Trophoblast cell (in vitro differentiated cells and primary cell): Measurements from ENCODE around the gene AP5M1.
A peak's percentile ranks its signal among the peaks of the same experiment; 100 is the strongest.

Experiments used
- DNase-seq, 2 donors: peaks; one replicate each; pipeline ENCODE4 v3.0.0-alpha.2; 2016
- H2AFZ ChIP-seq: 2 replicates; pipeline ENCODE4 v1.6.1; 2013; ENCODE audit warnings: low read length, moderate library complexity, mild to moderate bottlenecking; ENCODE audit not compliant: insufficient read depth, poor library complexity
- H2AK5ac ChIP-seq: 2 replicates; pipeline ENCODE4 v1.6.1; 2013; ENCODE audit warnings: mild to moderate bottlenecking, low read length
- H2BK120ac ChIP-seq: 2 replicates; pipeline ENCODE4 v1.6.1; 2013; ENCODE audit warnings: low read length, mild to moderate bottlenecking, moderate library complexity; ENCODE audit not compliant: insufficient read depth, poor library complexity
- H2BK12ac ChIP-seq: 2 replicates; pipeline ENCODE4 v1.6.1; 2013; ENCODE audit warnings: mild to moderate bottlenecking, low read length, moderate library complexity
- H2BK5ac ChIP-seq: 2 replicates; pipeline ENCODE4 v1.6.1; 2013; ENCODE audit warnings: low read length, low read depth, moderate library complexity, mild to moderate bottlenecking; ENCODE audit not compliant: poor library complexity
- H3K14ac ChIP-seq: 2 replicates; pipeline ENCODE4 v1.6.1; 2013; ENCODE audit warnings: mild to moderate bottlenecking, low read length
- H3K18ac ChIP-seq: 2 replicates; pipeline ENCODE4 v1.6.1; 2013; ENCODE audit warnings: mild to moderate bottlenecking, low read length
- H3K23ac ChIP-seq: 2 replicates; pipeline ENCODE4 v1.6.1; 2013; ENCODE audit warnings: low read length
- H3K27ac ChIP-seq: 2 replicates; pipeline ENCODE4 v1.5.1; 2013; ENCODE audit warnings: low read depth, mild to moderate bottlenecking, inconsistent platforms, low read length, moderate library complexity
- H3K27me3 ChIP-seq: 2 replicates; pipeline ENCODE4 v1.6.1; 2013; ENCODE audit warnings: inconsistent platforms, mild to moderate bottlenecking, low read length, moderate library complexity; ENCODE audit not compliant: insufficient read depth
- H3K36me3 ChIP-seq, 2 experiments: 1 replicate in 1 of 2; 2 replicates in 1 of 2; pipeline ENCODE4 v1.6.1; 2013; ENCODE audit warnings: low read length in 2 of 2, mild to moderate bottlenecking in 2 of 2, moderate library complexity in 1 of 2; ENCODE audit not compliant: insufficient read depth in 2 of 2, control insufficient read depth in 1 of 2
- H3K4ac ChIP-seq: 2 replicates; pipeline ENCODE4 v1.6.1; 2013; ENCODE audit warnings: low read depth, mild to moderate bottlenecking, low read length, moderate library complexity
- H3K4me1 ChIP-seq, 2 experiments: 1 replicate in 1 of 2; 2 replicates in 1 of 2; pipeline ENCODE4 v1.6.1; 2013; ENCODE audit warnings: low read length in 2 of 2, mild to moderate bottlenecking in 2 of 2, moderate library complexity in 1 of 2; ENCODE audit not compliant: insufficient read depth in 2 of 2, control insufficient read depth in 1 of 2
- H3K4me2 ChIP-seq: 2 replicates; pipeline ENCODE4 v1.6.1; 2013; ENCODE audit warnings: inconsistent platforms, mild to moderate bottlenecking, low read length, moderate library complexity
- H3K4me3 ChIP-seq: 2 replicates; pipeline ENCODE4 v1.5.1; 2013; ENCODE audit warnings: mild to moderate bottlenecking, low read depth, low read length, inconsistent platforms
- H3K79me1 ChIP-seq: one replicate; pipeline ENCODE4 v1.6.1; 2013; ENCODE audit warnings: low read length
- H3K79me2 ChIP-seq: 2 replicates; pipeline ENCODE4 v1.6.1; 2013; ENCODE audit warnings: low read length, mild to moderate bottlenecking; ENCODE audit not compliant: control insufficient read depth, insufficient read depth, poor library complexity
- H3K9ac ChIP-seq: 2 replicates; pipeline ENCODE4 v1.6.1; 2013; ENCODE audit warnings: mild to moderate bottlenecking, low read length
- H3K9me3 ChIP-seq: 2 replicates; pipeline ENCODE4 v1.6.1; 2013; ENCODE audit warnings: low read depth, mild to moderate bottlenecking, control low read depth, inconsistent platforms, low read length; ENCODE audit not compliant: insufficient read depth
- H4K12ac ChIP-seq: 2 replicates; pipeline ENCODE4 v1.6.1; 2013; ENCODE audit warnings: low read depth, mild to moderate bottlenecking, low read length, moderate library complexity
- H4K8ac ChIP-seq: 2 replicates; pipeline ENCODE4 v1.6.1; 2013; ENCODE audit warnings: low read depth, mild to moderate bottlenecking, low read length, moderate library complexity
- H4K91ac ChIP-seq: one replicate; pipeline ENCODE4 v1.6.1; 2013; ENCODE audit warnings: low read depth, mild to moderate bottlenecking, low read length, moderate library complexity
- WGBS: extraction: QIAGEN DNeasy Blood & Tissue Kit; methylation state at CpG from one replicate; pipeline ENCODE4 v1.1.7; 2013; ENCODE audit warnings: missing lambda C conversion rate; ENCODE audit not compliant: insufficient read length, insufficient coverage; ENCODE audit errors: extremely low coverage; 5-methylcytosine and 5-hydroxymethylcytosine counted together

AP5M1 gene

GRCh38 chr14:57287745-57288144, 19.0 kb downstream of the AP5M1 start:
- no peak overlapping the region for H3K9ac ChIP-seq
- H3K27me3 ChIP-seq, result no peaks in the 10 kb centered on the region
- no peak overlapping the region for H3K14ac ChIP-seq
- no peak overlapping the region for H2BK120ac ChIP-seq
- no peak overlapping the region for H2AFZ ChIP-seq
- H2AK5ac ChIP-seq, result no peak overlapping the region
- no peaks in the 10 kb centered on the region for H3K9me3 ChIP-seq
- peaks cover 2 to 5% of the 10 kb centered on the region in 2 experiments for H3K4me1 ChIP-seq
- no peak overlapping the region for H3K4me3 ChIP-seq
- H3K4ac ChIP-seq, result no peak overlapping the region
- no peaks in the 10 kb centered on the region for H3K79me1 ChIP-seq
- DNase-seq, result no peak
- H2BK5ac ChIP-seq, result no peak overlapping the region
- no peak overlapping the region for H3K23ac ChIP-seq
- H3K18ac ChIP-seq, result no peak overlapping the region
- no CpG with 5 or more reads among the region's 2 CpGs for WGBS
- no peak overlapping the region for H2BK12ac ChIP-seq
- no peaks in the 10 kb centered on the region for H3K79me2 ChIP-seq
- peaks cover 4 to 6% of the 10 kb centered on the region in 2 experiments for H3K36me3 ChIP-seq
- no peak overlapping the region for H3K27ac ChIP-seq
- H4K8ac ChIP-seq, result no peak overlapping the region
- H3K4me2 ChIP-seq, result no peak overlapping the region
- H4K12ac ChIP-seq, result no peak overlapping the region
- no peak overlapping the region for H4K91ac ChIP-seq

- no peak overlapping the region for H4K91ac ChIP-seq
- H3K36me3 ChIP-seq, result no peaks in the 10 kb centered on the region
- no peak overlapping the region for H2BK120ac ChIP-seq
- DNase-seq, result no peak
- no peak overlapping the region for H2AK5ac ChIP-seq
- no peak overlapping the region for H3K23ac ChIP-seq
- no peaks in the 10 kb centered on the region for H3K9me3 ChIP-seq
- H2BK12ac ChIP-seq, result no peak overlapping the region
- H3K27me3 ChIP-seq, result no peaks in the 10 kb centered on the region
- H3K4ac ChIP-seq, result no peak overlapping the region
- H3K79me1 ChIP-seq, result no peaks in the 10 kb centered on the region
- H3K4me3 ChIP-seq, result no peak overlapping the region
- H3K9ac ChIP-seq, result no peak overlapping the region
- H4K8ac ChIP-seq, result no peak overlapping the region
- no peak overlapping the region for H3K18ac ChIP-seq
- no peak overlapping the region for H3K4me2 ChIP-seq
- no peak overlapping the region for H3K14ac ChIP-seq
- H2AFZ ChIP-seq, result no peak overlapping the region
- H2BK5ac ChIP-seq, result no peak overlapping the region
- H3K27ac ChIP-seq, result no peak overlapping the region
- no peak overlapping the region for H4K12ac ChIP-seq
- H3K4me1 ChIP-seq, result peaks cover 2 to 5% of the 10 kb centered on the region in 2 experiments
- whole genome bisulfite sequencing, result no CpG with 5 or more reads among the region's 5 CpGs
- no peaks in the 10 kb centered on the region for H3K79me2 ChIP-seq
Observed at GRCh38 chr14:57290751-57291150, 22.0 kb downstream of the AP5M1 start.

GRCh38 chr14:57291692-57292647, 23.2 kb downstream of the AP5M1 start:
- no peak overlapping the region for H2BK12ac ChIP-seq
- no peak overlapping the region for H2AFZ ChIP-seq
- no peak overlapping the region for H3K27ac ChIP-seq
- H3K18ac ChIP-seq, result no peak overlapping the region
- H3K23ac ChIP-seq, result no peak overlapping the region
- H3K79me2 ChIP-seq, result no peaks in the 10 kb centered on the region
- H2AK5ac ChIP-seq, result no peak overlapping the region
- no peaks in the 10 kb centered on the region for H3K9me3 ChIP-seq
- H2BK5ac ChIP-seq, result no peak overlapping the region
- H2BK120ac ChIP-seq, result no peak overlapping the region
- no peak overlapping the region for H4K8ac ChIP-seq
- H3K36me3 ChIP-seq, result no peaks in the 10 kb centered on the region
- no peak overlapping the region for H3K14ac ChIP-seq
- H3K4me2 ChIP-seq, result no peak overlapping the region
- no peak overlapping the region for H4K12ac ChIP-seq
- no CpG with 5 or more reads among the region's 6 CpGs for WGBS
- H3K4ac ChIP-seq, result no peak overlapping the region
- H3K79me1 ChIP-seq, result no peaks in the 10 kb centered on the region
- DNase-seq, result no peak
- H3K4me3 ChIP-seq, result no peak overlapping the region
- H3K9ac ChIP-seq, result no peak overlapping the region
- H3K27me3 ChIP-seq, result no peaks in the 10 kb centered on the region
- H3K4me1 ChIP-seq, result peaks cover 2 to 5% of the 10 kb centered on the region in 2 experiments
- H4K91ac ChIP-seq, result no peak overlapping the region

- H3K4me3 ChIP-seq, result no peak overlapping the region
- H4K91ac ChIP-seq, result no peak overlapping the region
Observed at GRCh38 chr14:57293866-57294837, 25.4 kb downstream of the AP5M1 start.

More at GRCh38 chr14:57293866-57294837, 25.4 kb downstream of the AP5M1 start:
- Histone ChIP-seq H3K9me3 (no peaks in the 10 kb centered on the region), H3K36me3 (no peaks in the 10 kb centered on the region), H3K79me2 (no peaks in the 10 kb centered on the region), H4K8ac (no peak overlapping the region), H3K27ac (no peak overlapping the region), H2BK5ac (no peak overlapping the region), H3K27me3 (no peaks in the 10 kb centered on the region), H3K9ac (no peak overlapping the region), H3K4me2 (no peak overlapping the region), H2BK12ac (no peak overlapping the region), H3K23ac (no peak overlapping the region), H2AK5ac (no peak overlapping the region), H3K14ac (no peak overlapping the region), H2AFZ (no peak overlapping the region), H3K79me1 (no peaks in the 10 kb centered on the region), H3K4me1 (peaks cover 2 to 5% of the 10 kb centered on the region in 2 experiments), H3K18ac (no peak overlapping the region), H3K4ac (no peak overlapping the region), H4K12ac (no peak overlapping the region), H2BK120ac (no peak overlapping the region)
- WGBS, result no CpG with 5 or more reads among the region's 1 CpG
- DNase-seq, result peak in 1 of 2 donors; percentile 15
